HCT116 (cell line): ENCODE results near the gene NT5C1B. TPM values are rescaled to one million over a fixed set of nuclear protein-coding genes. Genes with fewer than 3 reads are reported as not detected.

ENCODE experiments used
- ATAC-seq: fragments of 200-7000 bp; cut with Tn5 transposase; 2 replicates; pipeline ENCODE4 v1.9.1; 2020; ENCODE audit warnings: mild to moderate bottlenecking, moderate library complexity
- BruUV-seq: library from RNA; stranded (reverse); fragments of 400-500 nt; replicated peaks from 2 replicates; lab custom pipeline; 2021; lab: Mats Ljungman, UMichigan
- CTCF ChIA-PET: fragments of 300-600 bp; sonication (Branson Sonifier 250); formaldehyde crosslinking; loops from one replicate; lab custom pipeline; 2021; ENCODE audit warnings: antibody characterized with exemption; lab: Charles Lee
- POLR2A ChIA-PET: fragments of 300-600, 350-600 bp; sonication (Branson Sonifier 250); formaldehyde crosslinking; loops from one replicate; lab custom pipeline; 2021; ENCODE audit warnings: antibody characterized with exemption; lab: Charles Lee
- RAD21 ChIA-PET, 2 experiments: fragments of 300-600 bp; sonication (Branson Sonifier 250); formaldehyde crosslinking; loops; one replicate each; lab custom pipeline; 2023; ENCODE audit warnings: low total read pairs in 2 of 2; ENCODE audit not compliant: uncharacterized antibody in 2 of 2, unreplicated experiment in 2 of 2, low non-redundant PET in 1 of 2; lab: Charles Lee
- DNase-seq: peaks from one replicate; pipeline ENCODE4 v3.0.0-alpha.2; 2010; ENCODE audit warnings: low read depth, low spot score
- H2AFZ ChIP-seq: fragments of 200-600 bp; shearing (Covaris generic), sonication (generic); 2 replicates; pipeline ENCODE4 v1.6.1; 2017; ENCODE audit warnings: low read depth, mixed run types, mixed read lengths, antibody characterized with exemption, low read length; ENCODE audit not compliant: poor library complexity, severe bottlenecking
- H3K27ac ChIP-seq: 2 replicates; pipeline ENCODE4 v1.5.1; 2012; ENCODE audit warnings: low read depth, low read length
- H3K27me3 ChIP-seq: fragments of 200-600 bp; sonication (generic); 2 replicates; pipeline ENCODE4 v1.6.1; 2016; ENCODE audit warnings: mixed run types, low read length, mixed read lengths; ENCODE audit not compliant: insufficient read depth
- H3K36me3 ChIP-seq, 2 experiments: fragments of 200-500 bp in 1 of 2; fragments of 200-600 bp in 1 of 2; sonication (Bioruptor generic) in 1 of 2; sonication (generic) in 1 of 2; 2 replicates each; pipeline versions ENCODE4 v1.5.1 to v1.6.1; 2014 to 2016; ENCODE audit warnings: low read length in 2 of 2, inconsistent platforms in 1 of 2, mixed read lengths in 1 of 2, mixed run types in 1 of 2; ENCODE audit not compliant: insufficient read depth in 2 of 2, control insufficient read depth in 1 of 2
- H3K4me1 ChIP-seq, 2 experiments: fragments of 200-600 bp in 1 of 2; sonication (generic) in 1 of 2; 2 replicates each; pipeline versions ENCODE4 v1.5.1 to v1.6.1; 2012 to 2017; ENCODE audit warnings: low read length in 2 of 2, inconsistent platforms in 1 of 2, mild to moderate bottlenecking in 1 of 2, mixed read lengths in 1 of 2, mixed run types in 1 of 2, moderate library complexity in 1 of 2; ENCODE audit not compliant: insufficient read depth in 2 of 2, control insufficient read depth in 1 of 2
- H3K4me2 ChIP-seq: fragments of 200-600 bp; sonication (generic); 2 replicates; pipeline ENCODE4 v1.6.1; 2017; ENCODE audit warnings: mixed run types, low read length, mixed read lengths
- H3K4me3 ChIP-seq, 2 experiments: fragments of 200-600 bp in 1 of 2; sonication (generic) in 1 of 2; replicated peaks in 1 of 2; 2 replicates each; pipeline ENCODE4 v1.5.1; 2011 to 2016; ENCODE audit warnings: low read length in 2 of 2, control low read depth in 1 of 2, low read depth in 1 of 2, mild to moderate bottlenecking in 1 of 2, mixed read lengths in 1 of 2, mixed run types in 1 of 2
- H3K79me2 ChIP-seq: fragments of 200-600 bp; sonication (generic); 2 replicates; pipeline ENCODE4 v1.6.1; 2017; ENCODE audit warnings: mild to moderate bottlenecking, mixed run types, low read length, moderate library complexity, mixed read lengths; ENCODE audit not compliant: insufficient read depth
- H3K9ac ChIP-seq: fragments of 200-600 bp; sonication (generic); 2 replicates; pipeline ENCODE4 v1.6.1; 2016; ENCODE audit warnings: low read length, mixed read lengths
- H3K9me2 ChIP-seq: fragments of 200-600 bp; sonication (generic), shearing (Covaris generic); 2 replicates; pipeline ENCODE4 v1.6.1; 2017; ENCODE audit warnings: mixed run types, mild to moderate bottlenecking, moderate library complexity; ENCODE audit not compliant: insufficient read depth
- H3K9me3 ChIP-seq, 2 experiments: fragments of 200-500 bp in 1 of 2; fragments of 200-600 bp in 1 of 2; sonication (Bioruptor generic) in 1 of 2; sonication (generic) in 1 of 2; 2 replicates each; pipeline ENCODE4 v1.6.1; 2014 to 2017; ENCODE audit warnings: low read length in 2 of 2, mixed read lengths in 2 of 2, inconsistent platforms in 1 of 2, low read depth in 1 of 2, mild to moderate bottlenecking in 1 of 2, mixed run types in 1 of 2, moderate library complexity in 1 of 2; ENCODE audit not compliant: control insufficient read depth in 1 of 2, insufficient read depth in 1 of 2
- H4K20me1 ChIP-seq: fragments of 200-600 bp; sonication (generic), shearing (Covaris generic); 2 replicates; pipeline ENCODE4 v1.6.1; 2017; ENCODE audit warnings: mixed run types, mild to moderate bottlenecking, moderate library complexity; ENCODE audit not compliant: insufficient read depth
- CBX3 ChIP-seq: IDR thresholded peaks from 2 replicates; pipeline ENCODE4 v1.6.1; 2012; ENCODE audit warnings: low read depth
- CTCF ChIP-seq, 3 experiments: fragments of 200-600 bp in 1 of 3; sonication (generic) in 1 of 3; IDR thresholded peaks in 2 of 3; conservative IDR thresholded peaks in 1 of 3; 2 replicates each; pipeline ENCODE4 v1.5.1; 2012 to 2017; ENCODE audit warnings: low read depth in 2 of 3, low read length in 2 of 3, antibody characterized with exemption in 1 of 3, borderline replicate concordance in 1 of 3, control low read depth in 1 of 3, mild to moderate bottlenecking in 1 of 3, mixed read lengths in 1 of 3, mixed run types in 1 of 3, moderate library complexity in 1 of 3; ENCODE audit not compliant: insufficient read depth in 1 of 3
- FOSL1 ChIP-seq: IDR thresholded peaks from 2 replicates; pipeline ENCODE4 v1.6.1; 2012; ENCODE audit warnings: low read depth
- MAX ChIP-seq: IDR thresholded peaks from 2 replicates; pipeline ENCODE4 v1.6.1; 2012
- POLR2A ChIP-seq: IDR thresholded peaks from 2 replicates; pipeline ENCODE4 v1.7.0; 2011; ENCODE audit warnings: borderline replicate concordance; ENCODE audit not compliant: insufficient read depth, insufficient read length; ENCODE audit errors: extremely low read depth
- REST ChIP-seq: IDR thresholded peaks from 2 replicates; pipeline ENCODE4 v1.6.1; 2012; ENCODE audit warnings: low read depth
- SP1 ChIP-seq: IDR thresholded peaks from 2 replicates; pipeline ENCODE4 v1.6.1; 2012; ENCODE audit warnings: low read depth
- SRF ChIP-seq: IDR thresholded peaks from 2 replicates; pipeline ENCODE4 v1.6.1; 2012; ENCODE audit warnings: low read depth
- TCF7L2 ChIP-seq: IDR thresholded peaks from 2 replicates; pipeline ENCODE4 v1.7.0; 2011; ENCODE audit warnings: borderline replicate concordance, inconsistent platforms; ENCODE audit not compliant: insufficient read depth, insufficient read length; ENCODE audit errors: extremely low read depth
- YY1 ChIP-seq: IDR thresholded peaks from 2 replicates; pipeline ENCODE4 v1.6.1; 2011; ENCODE audit warnings: low read length, low read depth, moderate library complexity, mild to moderate bottlenecking; ENCODE audit not compliant: insufficient replicate concordance; ENCODE audit errors: extremely low read depth
- ZFX ChIP-seq: fragments of 450-650 bp; IDR thresholded peaks from 2 replicates; pipeline ENCODE4 v1.6.1; 2017
- intact Hi-C: fragments of 100-400 bp; cut with micrococcal nuclease; formaldehyde crosslinking; loops from 2 replicates; pipeline ENCODE4 v1.10.0; 2022
- total RNA-seq: library from RNA; stranded (reverse); gene quantifications from one replicate; pipeline ENCODE4 v1.2.1, GENCODE V29; 2021; ENCODE audit not compliant: unreplicated experiment

NT5C1B gene
- total RNA-seq, 1 experiment from 2014 or later, result not detected

- Histone ChIP-seq H3K36me3 (0 out of 4 replicates have a peak, but pooled peaks cover 0 to 3% of the 10 kb centered on the region in 2 experiments), H3K4me3 (peak within 1 kb of the TSS; percentile 61 to 77), H3K9me2 (no peaks in the 10 kb centered on the region), H2AFZ (peak within 1 kb of the TSS; percentile 70), H3K27me3 (no peaks in the 10 kb centered on the region), H3K9ac (peak within 1 kb of the TSS; percentile 76), H3K4me2 (peak within 1 kb of the TSS; percentile 82), H3K4me1 (peaks cover 0 to 11% of the 10 kb centered on the region in 2 experiments; a peak in 3 of 4 replicates), H3K9me3 (no peaks in the 10 kb centered on the region), H3K79me2 (peaks cover 21% of the 10 kb centered on the region), H4K20me1 (no peaks in the 10 kb centered on the region), H3K27ac (peak within 1 kb of the TSS; percentile 74)
- POLR2A ChIA-PET, result no interaction called here
- peak; percentile 75 for DNase-seq
- BruUV-seq, result no TSS peak
- TF ChIP-seq ZFX (peak; percentile 99), REST (no peak), SP1 (peak; percentile 94), CTCF (IDR thresholded peaks at IDR 0.05 in 2 of 3, conservative IDR thresholded peaks at IDR 0.05 in 1 of 3; ENCODE audit: borderline replicate concordance in 1 of 3, insufficient read depth in 1 of 3, low read depth in 2 of 3, low read length in 2 of 3) (no peak), FOSL1 (no peak), POLR2A (peak; percentile 13), MAX (peak; percentile 64; the same call in 1 of the 2 replicates), SRF (no peak), CBX3 (peak; percentile 38; the same call in 1 of the 2 replicates), TCF7L2 (peak; percentile 22), YY1 (peak; percentile 88)
- peak; percentile 95 for ATAC-seq
- CTCF ChIA-PET, result interaction anchor here (1.8 kb wide), 1 partner anchor 39 kb away, joined by 7 read pairs; no protein-coding TSS in a partner anchor
- intact Hi-C loops, result no loop called here
- RAD21 ChIA-PET, result interaction anchor here in 1 of 2 experiments (0.7 kb wide), 1 partner anchor 624 kb away, joined by 4 read pairs; no protein-coding TSS in a partner anchor
Measured at GRCh38 chr2:18560031-18560796, 29.2 kb downstream of the NT5C1B start, which contains the start of gene RDH14. Gene RDH14, minus strand, starts transcription at chr2:18560653. Its CDS starts 81 bp downstream, at chr2:18560572.
